HepG2 (cell line): Measurements from ENCODE around the gene TXNDC9. TPM values are rescaled to one million over a fixed set of nuclear protein-coding genes. Genes with fewer than 3 reads are reported as not detected.

ENCODE experiments used
- ARNT ChIP-seq: fragments of 450-650 bp; IDR thresholded peaks from 2 replicates; pipeline ENCODE4 v1.6.1; 2017
- CHD4 ChIP-seq: fragments of 200-600 bp; sonication (generic); IDR thresholded peaks from 2 replicates; pipeline ENCODE4 v1.7.0; 2017; ENCODE audit warnings: mild to moderate bottlenecking, low read length, borderline replicate concordance
- HMGA1 ChIP-seq: sonication (generic); formaldehyde crosslinking; conservative IDR thresholded peaks from 2 replicates; pipeline ENCODE4 v1.4.0; 2020; ENCODE audit warnings: missing genetic modification reagents
- IKZF1 ChIP-seq: fragments of 450-650 bp; IDR thresholded peaks from 2 replicates; pipeline ENCODE4 v1.7.1; 2016
- KDM5B ChIP-seq: sonication (generic); formaldehyde crosslinking; IDR thresholded peaks from 2 replicates; pipeline ENCODE4 v1.4.0; 2020; ENCODE audit warnings: missing genetic modification reagents, mild to moderate bottlenecking, borderline replicate concordance
- SMAD1 ChIP-seq: sonication (generic); formaldehyde crosslinking; IDR thresholded peaks from 2 replicates; pipeline ENCODE4 v1.4.0; 2020; ENCODE audit warnings: missing genetic modification reagents, low read depth, mild to moderate bottlenecking, borderline replicate concordance
- SMARCE1 ChIP-seq: fragments of 450-650 bp; IDR thresholded peaks from 2 replicates; pipeline ENCODE4 v1.6.1; 2017; ENCODE audit warnings: borderline replicate concordance
- TCF7 ChIP-seq: sonication (generic); IDR thresholded peaks from 2 replicates; pipeline ENCODE4 v1.6.1; 2016; ENCODE audit warnings: antibody characterized with exemption, low read depth
- TP53 ChIP-seq: sonication (generic); formaldehyde crosslinking; conservative IDR thresholded peaks from 2 replicates; pipeline ENCODE4 v1.4.0; 2020; ENCODE audit warnings: missing genetic modification reagents
- YY1 ChIP-seq: IDR thresholded peaks from 2 replicates; pipeline ENCODE4 v1.6.1; 2011; ENCODE audit warnings: low read length, low read depth, moderate library complexity, mild to moderate bottlenecking; ENCODE audit not compliant: insufficient read depth, insufficient replicate concordance
- ZKSCAN1 ChIP-seq: fragments of 150-350 bp; IDR thresholded peaks from 2 replicates; pipeline ENCODE4 v1.6.1; 2014; ENCODE audit warnings: low read length
- ZNF350 ChIP-seq: sonication (generic); formaldehyde crosslinking; IDR thresholded peaks from 2 replicates; pipeline ENCODE4 v1.4.0; 2020; ENCODE audit warnings: mild to moderate bottlenecking, low read depth, missing genetic modification reagents, borderline replicate concordance
- ZNF430 ChIP-seq: sonication (generic); formaldehyde crosslinking; IDR thresholded peaks from 2 replicates; pipeline ENCODE4 v1.9.0; 2021; ENCODE audit warnings: mild to moderate bottlenecking, missing genetic modification reagents
- ZNF850 ChIP-seq: sonication (generic); formaldehyde crosslinking; conservative IDR thresholded peaks from 2 replicates; pipeline ENCODE4 v1.9.0; 2021; ENCODE audit warnings: mild to moderate bottlenecking, missing genetic modification reagents
- polyA plus RNA-seq, 8 experiments: library from polyadenylated mRNA; depleted of rRNA in 3 of 8; stranded (reverse) in 7 of 8; unstranded in 1 of 8; fragments of >200 nt; fragmentation: Illumina TruSeq in 4 of 8; extraction: Trizol in 4 of 8; gene quantifications; 2 replicates each; pipeline versions ENCODE4 v1.2.1 to v1.2.3, GENCODE V29; 2011 to 2016; ENCODE audit warnings: low read depth in 4 of 8, missing spikeins in 1 of 8, mixed read lengths in 1 of 8; ENCODE audit not compliant: insufficient read depth in 1 of 8
- total RNA-seq, 5 experiments: library from RNA; depleted of rRNA; stranded (reverse); fragments of >200 nt; fragmentation: Illumina TruSeq; extraction: Trizol; gene quantifications; 2 replicates each; pipeline ENCODE4 v1.2.3, GENCODE V29; 2016; ENCODE audit warnings: low read depth in 1 of 5
- TF ChIP-seq, protein P1 (sequence below): sonication (generic); formaldehyde crosslinking; IDR thresholded peaks from 2 replicates; pipeline ENCODE4 v1.4.0; 2020; ENCODE audit warnings: missing genetic modification reagents, mild to moderate bottlenecking, borderline replicate concordance
- TF ChIP-seq, protein P2 (sequence below): sonication (generic); formaldehyde crosslinking; IDR thresholded peaks from 2 replicates; pipeline ENCODE4 v1.4.0; 2020; ENCODE audit warnings: mild to moderate bottlenecking, missing genetic modification reagents
- TF ChIP-seq, protein P3 (sequence below): sonication (generic); formaldehyde crosslinking; IDR thresholded peaks from 2 replicates; pipeline ENCODE4 v1.4.0; 2020; ENCODE audit warnings: missing genetic modification reagents
- TF ChIP-seq, protein P4 (sequence below): sonication (generic); formaldehyde crosslinking; IDR thresholded peaks from 2 replicates; pipeline ENCODE4 v1.5.0; 2020; ENCODE audit warnings: missing genetic modification reagents, mild to moderate bottlenecking, borderline replicate concordance
- TF ChIP-seq, protein P5 (sequence below): IDR thresholded peaks from 2 replicates; pipeline ENCODE4 v1.6.1; 2012; ENCODE audit warnings: low read depth, low read length, improper control_type of control experiment
- TF ChIP-seq, protein P6 (sequence below): sonication (generic); formaldehyde crosslinking; IDR thresholded peaks from 2 replicates; pipeline ENCODE4 v1.4.0; 2020; ENCODE audit warnings: mild to moderate bottlenecking, missing genetic modification reagents

The TXNDC9 gene
- total and polyA plus RNA-seq, 2 of the 13 experiments (the other 11 are each of a cell fraction or from before 2014, with no cell fraction given): 35.2 to 94.6 TPM

DNA sequence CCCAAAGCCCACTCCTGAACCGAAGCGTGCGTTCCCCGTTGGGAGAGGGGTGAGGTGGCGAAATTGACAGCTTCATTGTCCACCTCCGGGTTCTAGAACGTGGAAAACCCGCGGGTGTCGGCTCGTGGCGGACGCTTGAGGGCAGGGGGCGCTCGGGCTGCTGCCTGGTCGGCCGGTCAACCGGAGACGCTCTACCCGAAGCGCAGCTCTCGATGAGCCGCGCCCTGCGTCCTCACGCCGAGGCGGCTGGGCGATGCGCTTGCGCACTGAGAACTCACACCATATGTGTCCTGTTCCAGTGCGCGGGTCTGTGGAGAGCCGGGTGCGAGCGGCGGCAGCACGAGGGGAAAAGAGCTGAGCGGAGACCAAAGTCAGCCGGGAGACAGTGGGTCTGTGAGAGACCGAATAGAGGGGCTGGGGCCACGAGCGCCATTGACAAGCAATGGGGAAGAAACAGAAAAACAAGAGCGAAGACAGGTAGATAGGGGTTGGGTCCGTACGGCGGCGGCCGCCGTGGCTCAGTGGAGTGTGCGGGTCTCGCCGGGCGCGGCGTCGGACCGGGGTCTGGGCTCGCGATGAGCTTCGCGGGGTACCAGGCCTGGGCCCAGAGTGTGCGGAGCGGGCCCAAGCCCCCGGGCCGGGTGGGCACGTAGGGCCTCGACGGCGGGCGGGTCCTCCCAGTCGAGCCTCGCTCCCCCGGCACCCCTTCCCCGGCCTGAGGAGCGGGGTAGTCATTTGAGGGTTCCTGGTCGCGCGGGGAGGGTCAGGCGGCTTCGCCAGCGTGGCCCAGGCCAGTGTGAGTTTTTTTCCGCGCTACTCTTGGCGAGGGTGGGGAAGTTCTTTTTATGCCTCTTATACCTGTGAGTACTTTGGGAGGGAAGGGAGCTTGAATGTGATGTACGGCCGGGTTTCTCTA lies 1.2 kb upstream of the TXNDC9 start, which contains the start of gene EIF5B (continued):
- TF ChIP-seq, protein P1, sequence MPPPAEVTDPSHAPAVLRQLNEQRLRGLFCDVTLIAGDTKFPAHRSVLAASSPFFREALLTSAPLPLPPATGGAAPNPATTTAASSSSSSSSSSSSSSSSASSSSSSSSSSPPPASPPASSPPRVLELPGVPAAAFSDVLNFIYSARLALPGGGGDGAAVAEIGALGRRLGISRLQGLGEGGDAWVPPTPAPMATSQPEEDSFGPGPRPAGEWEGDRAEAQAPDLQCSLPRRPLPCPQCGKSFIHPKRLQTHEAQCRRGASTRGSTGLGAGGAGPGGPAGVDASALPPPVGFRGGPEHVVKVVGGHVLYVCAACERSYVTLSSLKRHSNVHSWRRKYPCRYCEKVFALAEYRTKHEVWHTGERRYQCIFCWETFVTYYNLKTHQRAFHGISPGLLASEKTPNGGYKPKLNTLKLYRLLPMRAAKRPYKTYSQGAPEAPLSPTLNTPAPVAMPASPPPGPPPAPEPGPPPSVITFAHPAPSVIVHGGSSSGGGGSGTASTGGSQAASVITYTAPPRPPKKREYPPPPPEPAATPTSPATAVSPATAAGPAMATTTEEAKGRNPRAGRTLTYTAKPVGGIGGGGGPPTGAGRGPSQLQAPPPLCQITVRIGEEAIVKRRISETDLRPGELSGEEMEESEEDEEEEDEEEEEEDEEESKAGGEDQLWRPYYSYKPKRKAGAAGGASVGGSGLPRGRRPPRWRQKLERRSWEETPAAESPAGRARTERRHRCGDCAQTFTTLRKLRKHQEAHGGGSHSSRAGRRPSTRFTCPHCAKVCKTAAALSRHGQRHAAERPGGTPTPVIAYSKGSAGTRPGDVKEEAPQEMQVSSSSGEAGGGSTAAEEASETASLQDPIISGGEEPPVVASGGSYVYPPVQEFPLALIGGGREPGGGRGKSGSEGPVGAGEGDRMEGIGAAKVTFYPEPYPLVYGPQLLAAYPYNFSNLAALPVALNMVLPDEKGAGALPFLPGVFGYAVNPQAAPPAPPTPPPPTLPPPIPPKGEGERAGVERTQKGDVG (CRISPR knock-in tag): peak; percentile 95
- TF ChIP-seq, protein P2, sequence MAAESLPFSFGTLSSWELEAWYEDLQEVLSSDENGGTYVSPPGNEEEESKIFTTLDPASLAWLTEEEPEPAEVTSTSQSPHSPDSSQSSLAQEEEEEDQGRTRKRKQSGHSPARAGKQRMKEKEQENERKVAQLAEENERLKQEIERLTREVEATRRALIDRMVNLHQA (CRISPR knock-in tag): no peak
- TF ChIP-seq CHD4: no peak
- no peak for TF ChIP-seq SMARCE1
- TF ChIP-seq TCF7: no peak
- TF ChIP-seq ZNF430 (CRISPR knock-in tag): peak; percentile 67; the same call in 1 of the 2 replicates
- TF ChIP-seq SMAD1 (CRISPR knock-in tag): no peak
- TF ChIP-seq, protein P3, sequence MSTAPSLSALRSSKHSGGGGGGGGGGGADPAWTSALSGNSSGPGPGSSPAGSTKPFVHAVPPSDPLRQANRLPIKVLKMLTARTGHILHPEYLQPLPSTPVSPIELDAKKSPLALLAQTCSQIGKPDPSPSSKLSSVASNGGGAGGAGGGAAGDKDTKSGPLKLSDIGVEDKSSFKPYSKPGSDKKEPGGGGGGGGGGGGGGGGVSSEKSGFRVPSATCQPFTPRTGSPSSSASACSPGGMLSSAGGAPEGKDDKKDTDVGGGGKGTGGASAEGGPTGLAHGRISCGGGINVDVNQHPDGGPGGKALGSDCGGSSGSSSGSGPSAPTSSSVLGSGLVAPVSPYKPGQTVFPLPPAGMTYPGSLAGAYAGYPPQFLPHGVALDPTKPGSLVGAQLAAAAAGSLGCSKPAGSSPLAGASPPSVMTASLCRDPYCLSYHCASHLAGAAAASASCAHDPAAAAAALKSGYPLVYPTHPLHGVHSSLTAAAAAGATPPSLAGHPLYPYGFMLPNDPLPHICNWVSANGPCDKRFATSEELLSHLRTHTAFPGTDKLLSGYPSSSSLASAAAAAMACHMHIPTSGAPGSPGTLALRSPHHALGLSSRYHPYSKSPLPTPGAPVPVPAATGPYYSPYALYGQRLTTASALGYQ (CRISPR knock-in tag): 0 out of 2 replicates have a peak, but pooled peaks have one; percentile 20
- peak; percentile 75 for TF ChIP-seq YY1
- TF ChIP-seq ARNT: no peak
- TF ChIP-seq HMGA1 (CRISPR knock-in tag): no peak
- TF ChIP-seq ZNF850 (CRISPR knock-in tag): peak; percentile 67
- TF ChIP-seq ZKSCAN1: no peak
- TF ChIP-seq KDM5B (CRISPR knock-in tag): peak; percentile 86
- TF ChIP-seq, protein P4, sequence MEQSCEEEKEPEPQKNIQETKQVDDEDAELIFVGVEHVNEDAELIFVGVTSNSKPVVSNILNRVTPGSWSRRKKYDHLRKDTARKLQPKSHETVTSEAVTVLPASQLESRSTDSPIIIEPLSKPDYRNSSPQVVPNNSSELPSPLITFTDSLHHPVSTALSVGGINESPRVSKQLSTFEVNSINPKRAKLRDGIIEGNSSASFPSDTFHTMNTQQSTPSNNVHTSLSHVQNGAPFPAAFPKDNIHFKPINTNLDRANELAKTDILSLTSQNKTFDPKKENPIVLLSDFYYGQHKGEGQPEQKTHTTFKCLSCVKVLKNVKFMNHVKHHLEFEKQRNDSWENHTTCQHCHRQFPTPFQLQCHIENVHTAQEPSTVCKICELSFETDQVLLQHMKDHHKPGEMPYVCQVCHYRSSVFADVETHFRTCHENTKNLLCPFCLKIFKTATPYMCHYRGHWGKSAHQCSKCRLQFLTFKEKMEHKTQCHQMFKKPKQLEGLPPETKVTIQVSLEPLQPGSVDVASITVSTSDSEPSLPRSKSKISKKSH (CRISPR knock-in tag): peak; percentile 99
- TF ChIP-seq ZNF350 (CRISPR knock-in tag): peak; percentile 57; the same call in 1 of the 2 replicates
- TF ChIP-seq TP53 (CRISPR knock-in tag): peak; percentile 69
- no peak for TF ChIP-seq IKZF1
- TF ChIP-seq, protein P5, sequence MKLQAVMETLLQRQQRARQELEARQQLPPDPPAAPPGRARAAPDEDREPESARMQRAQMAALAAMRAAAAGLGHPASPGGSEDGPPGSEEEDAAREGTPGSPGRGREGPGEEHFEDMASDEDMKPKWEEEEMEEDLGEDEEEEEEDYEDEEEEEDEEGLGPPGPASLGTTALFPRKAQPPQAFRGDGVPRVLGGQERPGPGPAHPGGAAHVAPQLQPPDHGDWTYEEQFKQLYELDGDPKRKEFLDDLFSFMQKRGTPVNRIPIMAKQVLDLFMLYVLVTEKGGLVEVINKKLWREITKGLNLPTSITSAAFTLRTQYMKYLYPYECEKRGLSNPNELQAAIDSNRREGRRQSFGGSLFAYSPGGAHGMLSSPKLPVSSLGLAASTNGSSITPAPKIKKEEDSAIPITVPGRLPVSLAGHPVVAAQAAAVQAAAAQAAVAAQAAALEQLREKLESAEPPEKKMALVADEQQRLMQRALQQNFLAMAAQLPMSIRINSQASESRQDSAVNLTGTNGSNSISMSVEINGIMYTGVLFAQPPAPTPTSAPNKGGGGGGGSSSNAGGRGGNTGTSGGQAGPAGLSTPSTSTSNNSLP: peak; percentile 14; the same call in 1 of the 2 replicates
- TF ChIP-seq, protein P6, sequence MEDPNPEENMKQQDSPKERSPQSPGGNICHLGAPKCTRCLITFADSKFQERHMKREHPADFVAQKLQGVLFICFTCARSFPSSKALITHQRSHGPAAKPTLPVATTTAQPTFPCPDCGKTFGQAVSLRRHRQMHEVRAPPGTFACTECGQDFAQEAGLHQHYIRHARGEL (CRISPR knock-in tag): no peak
